Measurements from ENCODE around the gene IST1.
"Not testable (repeated sequence)": the region's sequence is repeated elsewhere in the genome, so short reads cannot be mapped to it uniquely, and the experiment has no call there.

Gene IST1

GRCh38 chr16:71865173-71865863 lies 30.0 kb upstream of the IST1 start:
- no peak for ATAC-seq
- TF ChIP-seq TSHZ2 (CRISPR knock-in tag; IDR thresholded peaks at IDR 0.05) (no peak), ZC3H10 (CRISPR knock-in tag; IDR thresholded peaks at IDR 0.05) (no peak), TCF4 (CRISPR knock-in tag; IDR thresholded peaks at IDR 0.05; ENCODE audit: borderline replicate concordance) (no peak), TOX (CRISPR knock-in tag; IDR thresholded peaks at IDR 0.05; ENCODE audit: borderline replicate concordance) (no peak), ZFP3 (CRISPR knock-in tag; IDR thresholded peaks at IDR 0.05) (no peak), ARNTL (CRISPR knock-in tag; IDR thresholded peaks at IDR 0.05; ENCODE audit: borderline replicate concordance, low read depth) (no peak), ZNF565 (CRISPR knock-in tag; conservative IDR thresholded peaks at IDR 0.05; ENCODE audit: low read depth) (no peak), ESRRG (CRISPR knock-in tag; IDR thresholded peaks at IDR 0.05) (no peak), CREB5 (CRISPR knock-in tag; IDR thresholded peaks at IDR 0.05; ENCODE audit: low read depth) (no peak)

GRCh38 chr16:71867175-71867574 lies 28.2 kb upstream of the IST1 start:
- ATAC-seq = not testable (repeated sequence)

GRCh38 chr16:71867939-71868338 lies 27.4 kb upstream of the IST1 start:
- ATAC-seq = no peak
- TF ChIP-seq RARB (CRISPR knock-in tag; IDR thresholded peaks at IDR 0.05) (no peak), CSRNP3 (CRISPR knock-in tag; IDR thresholded peaks at IDR 0.05) (no peak), BACH2 (CRISPR knock-in tag; IDR thresholded peaks at IDR 0.05; ENCODE audit: borderline replicate concordance) (no peak), ZNF565 (CRISPR knock-in tag; conservative IDR thresholded peaks at IDR 0.05; ENCODE audit: low read depth) (no peak), TCF4 (CRISPR knock-in tag; IDR thresholded peaks at IDR 0.05; ENCODE audit: borderline replicate concordance) (no peak), CREB5 (CRISPR knock-in tag; IDR thresholded peaks at IDR 0.05; ENCODE audit: low read depth) (no peak)

GRCh38 chr16:71869089-71869488 lies 26.2 kb upstream of the IST1 start:
- no peak for ATAC-seq
- TF ChIP-seq CSDC2 (CRISPR knock-in tag; IDR thresholded peaks at IDR 0.05) = no peak
- TF ChIP-seq TOX (CRISPR knock-in tag; IDR thresholded peaks at IDR 0.05; ENCODE audit: borderline replicate concordance) = no peak
- TF ChIP-seq BACH2 (CRISPR knock-in tag; IDR thresholded peaks at IDR 0.05; ENCODE audit: borderline replicate concordance) = no peak
- TF ChIP-seq ISL1 (CRISPR knock-in tag; IDR thresholded peaks at IDR 0.05) = no peak

- ATAC-seq = no peak
- TF ChIP-seq SNAI2 (CRISPR knock-in tag; IDR thresholded peaks at IDR 0.05) (no peak), ISL1 (CRISPR knock-in tag; IDR thresholded peaks at IDR 0.05) (no peak), TOX (CRISPR knock-in tag; IDR thresholded peaks at IDR 0.05; ENCODE audit: borderline replicate concordance) (no peak), RARB (CRISPR knock-in tag; IDR thresholded peaks at IDR 0.05) (no peak), ZC3H10 (CRISPR knock-in tag; IDR thresholded peaks at IDR 0.05) (no peak), PPARA (CRISPR knock-in tag; IDR thresholded peaks at IDR 0.05; ENCODE audit: borderline replicate concordance) (no peak), BACH2 (CRISPR knock-in tag; IDR thresholded peaks at IDR 0.05; ENCODE audit: borderline replicate concordance) (no peak)
These were observed 24.5 kb upstream of the IST1 start for GRCh38 chr16:71870818-71871217.

GRCh38 chr16:71873199-71873598 lies 22.1 kb upstream of the IST1 start:
- no peak for ATAC-seq
- TF ChIP-seq POU6F1 (CRISPR knock-in tag; IDR thresholded peaks at IDR 0.05; ENCODE audit: borderline replicate concordance, low read depth) (no peak), ESRRG (CRISPR knock-in tag; IDR thresholded peaks at IDR 0.05) (no peak), ZNF565 (CRISPR knock-in tag; conservative IDR thresholded peaks at IDR 0.05; ENCODE audit: low read depth) (no peak), ZNF8 (CRISPR knock-in tag; IDR thresholded peaks at IDR 0.05) (no peak), ZFP30 (CRISPR knock-in tag; IDR thresholded peaks at IDR 0.05) (no peak), TSHZ2 (CRISPR knock-in tag; IDR thresholded peaks at IDR 0.05) (no peak)
